Hepatocyte (in vitro differentiated cells): ENCODE data around the gene RAI1.

Source experiments
- EZH2phosphoT487 ChIP-seq: fragments of 200-600 bp; sonication (generic); IDR thresholded peaks from one replicate; pipeline ENCODE4 v1.6.1; 2018; ENCODE audit warnings: antibody characterized with exemption, mild to moderate bottlenecking, low read depth, moderate library complexity; ENCODE audit not compliant: unreplicated experiment, severe bottlenecking
- TF ChIP-seq, protein P1 (sequence below): fragments of 200-600 bp; sonication (generic); IDR thresholded peaks from 2 replicates; pipeline ENCODE4 v1.5.1; 2016; ENCODE audit warnings: antibody characterized with exemption, mild to moderate bottlenecking; ENCODE audit not compliant: poor library complexity

DNA sequence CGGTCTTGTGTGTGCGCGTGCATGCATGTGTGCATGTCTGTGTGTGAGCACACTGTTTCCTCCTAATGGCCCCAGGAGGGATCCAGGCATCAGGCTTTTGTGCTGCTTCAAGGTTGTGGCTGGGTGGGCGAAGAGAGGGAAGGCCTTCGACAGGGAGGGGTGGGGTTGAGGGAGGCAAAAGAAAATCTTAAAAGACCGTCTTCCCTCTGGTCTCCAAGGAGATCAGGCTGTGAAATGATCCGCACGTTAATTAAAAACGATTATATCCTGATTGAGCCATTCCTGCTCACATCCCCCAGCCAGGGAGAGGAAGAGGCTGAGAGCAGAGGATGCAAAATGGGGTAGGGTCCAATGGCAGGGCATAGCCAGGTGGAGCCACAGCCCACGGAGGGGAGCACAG, 46.9 kb downstream of the RAI1 start:
- TF ChIP-seq, protein P1, sequence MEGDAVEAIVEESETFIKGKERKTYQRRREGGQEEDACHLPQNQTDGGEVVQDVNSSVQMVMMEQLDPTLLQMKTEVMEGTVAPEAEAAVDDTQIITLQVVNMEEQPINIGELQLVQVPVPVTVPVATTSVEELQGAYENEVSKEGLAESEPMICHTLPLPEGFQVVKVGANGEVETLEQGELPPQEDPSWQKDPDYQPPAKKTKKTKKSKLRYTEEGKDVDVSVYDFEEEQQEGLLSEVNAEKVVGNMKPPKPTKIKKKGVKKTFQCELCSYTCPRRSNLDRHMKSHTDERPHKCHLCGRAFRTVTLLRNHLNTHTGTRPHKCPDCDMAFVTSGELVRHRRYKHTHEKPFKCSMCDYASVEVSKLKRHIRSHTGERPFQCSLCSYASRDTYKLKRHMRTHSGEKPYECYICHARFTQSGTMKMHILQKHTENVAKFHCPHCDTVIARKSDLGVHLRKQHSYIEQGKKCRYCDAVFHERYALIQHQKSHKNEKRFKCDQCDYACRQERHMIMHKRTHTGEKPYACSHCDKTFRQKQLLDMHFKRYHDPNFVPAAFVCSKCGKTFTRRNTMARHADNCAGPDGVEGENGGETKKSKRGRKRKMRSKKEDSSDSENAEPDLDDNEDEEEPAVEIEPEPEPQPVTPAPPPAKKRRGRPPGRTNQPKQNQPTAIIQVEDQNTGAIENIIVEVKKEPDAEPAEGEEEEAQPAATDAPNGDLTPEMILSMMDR: no peak
- TF ChIP-seq EZH2phosphoT487: no peak
